ENCODE results near the gene RNF113A. TPM values are rescaled to one million over a fixed set of nuclear protein-coding genes. Genes with fewer than 3 reads are reported as not detected.

The RNF113A gene
- total and polyA plus RNA-seq, 2 of the 8 experiments (the other 6 are each of a cell fraction or from before 2014, with no cell fraction given): 10.3 to 14.2 TPM

- TF ChIP-seq NRF1 (IDR thresholded peaks at IDR 0.05; ENCODE audit: low read depth, low read length): no peak
- peak; percentile 29 for TF ChIP-seq ASH2L (IDR thresholded peaks at IDR 0.05; ENCODE audit: low read length)
- no peak for TF ChIP-seq KDM4A (IDR thresholded peaks at IDR 0.05; ENCODE audit: low read depth, low read length, severe bottlenecking)
- no peak for TF ChIP-seq CHD2 (IDR thresholded peaks at IDR 0.05; ENCODE audit: low read length)
- TF ChIP-seq CEBPB (IDR thresholded peaks at IDR 0.05; ENCODE audit: low read depth, low read length): 0 out of 2 replicates have a peak, but pooled peaks have one; percentile 27
Measured at GRCh38 chrX:119871599-119872395, at the start of gene RNF113A, which contains the start of gene NDUFA1 (continued).

Measured in H1 (cell line).